ENCODE data around the gene GABRG2. TPM values are rescaled to one million over a fixed set of nuclear protein-coding genes. Genes with fewer than 3 reads are reported as not detected.

The GABRG2 gene
- total and polyA plus RNA-seq, 2 donors (not counting 3 experiments of a cell fraction or from before 2014, with no cell fraction given), result not detected

DNA sequence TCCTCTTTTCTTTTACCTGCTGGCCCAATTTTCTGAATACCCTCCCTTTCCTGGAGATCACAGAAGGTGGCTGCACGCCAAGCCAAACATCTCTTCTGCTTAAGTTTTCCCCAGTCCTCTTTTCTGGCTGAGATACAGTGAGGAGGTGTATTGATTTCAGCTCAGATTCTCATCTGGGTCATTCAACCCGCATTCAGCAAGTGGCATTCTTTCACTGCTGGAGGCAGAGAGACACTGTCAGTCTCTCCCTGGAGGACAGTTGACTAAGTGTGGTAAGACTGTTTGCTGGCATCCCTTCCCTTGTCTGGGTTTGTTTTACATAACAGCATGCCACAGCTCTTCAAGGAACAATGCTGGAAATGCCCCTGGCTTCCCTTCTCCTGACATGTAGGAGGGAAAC is 60.5 kb downstream of the GABRG2 start:
- no peaks in the 10 kb centered on the region for H3K27me3 ChIP-seq (ENCODE audit: control insufficient read depth in 2 of 2, insufficient read depth in 2 of 2, low read length in 2 of 2)
- CTCF ChIA-PET, result no interaction called here
- no peaks in the 10 kb centered on the region for H3K9me3 ChIP-seq (replicated peaks; ENCODE audit: control insufficient read depth, insufficient read depth, low read length)
- intact Hi-C loops (cut with micrococcal nuclease) (no loop called here), dilution Hi-C loops (cut with MboI; ENCODE audit: extremely low pct_ligation_motif_present, low sequenced_read_pairs) (no loop called here)
- no peak for DNase-seq (ENCODE audit: low read depth, low spot score)
- TF ChIP-seq, protein P1, sequence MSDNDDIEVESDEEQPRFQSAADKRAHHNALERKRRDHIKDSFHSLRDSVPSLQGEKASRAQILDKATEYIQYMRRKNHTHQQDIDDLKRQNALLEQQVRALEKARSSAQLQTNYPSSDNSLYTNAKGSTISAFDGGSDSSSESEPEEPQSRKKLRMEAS (IDR thresholded peaks at IDR 0.05; ENCODE audit: insufficient read depth, insufficient read length), result no peak
- TF ChIP-seq JUN (IDR thresholded peaks at IDR 0.05; ENCODE audit: borderline replicate concordance, insufficient read depth, insufficient read length, low read depth) (no peak), POLR2AphosphoS5 (IDR thresholded peaks at IDR 0.05; ENCODE audit: insufficient read depth, low read depth, low read length) (no peak), GATA2 (IDR thresholded peaks at IDR 0.05; ENCODE audit: insufficient read depth, insufficient read length, low read depth, low read length) (no peak), EZH2 (IDR thresholded peaks at IDR 0.05; ENCODE audit: borderline replicate concordance, low read depth, low read length, severe bottlenecking) (no peak), FOS (IDR thresholded peaks at IDR 0.05; ENCODE audit: borderline replicate concordance, insufficient read depth, low read length) (no peak)
- no peak overlapping the region for H3K9ac ChIP-seq (replicated peaks; ENCODE audit: extremely low read depth, insufficient read depth, low read length)
- H3K27ac ChIP-seq (ENCODE audit: insufficient read depth, low read depth, low read length), result no peak overlapping the region
- no peak for FAIRE-seq
- no peaks in the 10 kb centered on the region for H4K20me1 ChIP-seq (replicated peaks; ENCODE audit: control insufficient read depth, extremely low read depth, insufficient read depth, low read length)
- H2AFZ ChIP-seq (ENCODE audit: low read depth, low read length), result no peak overlapping the region
- H3K4me2 ChIP-seq (ENCODE audit: insufficient read depth, low read length), result no peak overlapping the region
- no peaks in the 10 kb centered on the region for H3K79me2 ChIP-seq (ENCODE audit: control insufficient read depth, insufficient read depth, low read length)
- no peaks in the 10 kb centered on the region for H3K4me1 ChIP-seq (ENCODE audit: control insufficient read depth, extremely low read depth, insufficient read depth, low read length)
- POLR2A ChIA-PET, result no interaction called here
- no TSS peak for BruUV-seq (replicated peaks)
- H3K4me3 ChIP-seq (replicated peaks in 1 of 3; ENCODE audit: insufficient read depth in 1 of 3, low read depth in 1 of 3, low read length in 3 of 3), result no peak overlapping the region
- no peaks in the 10 kb centered on the region for H3K9me1 ChIP-seq (replicated peaks; ENCODE audit: control insufficient read depth, extremely low read depth, insufficient read depth, low read length)
- H3K36me3 ChIP-seq (ENCODE audit: control insufficient read depth in 2 of 2, extremely low read depth in 1 of 2, insufficient read depth in 2 of 2, low read length in 2 of 2), result no peaks in the 10 kb centered on the region

DNA sequence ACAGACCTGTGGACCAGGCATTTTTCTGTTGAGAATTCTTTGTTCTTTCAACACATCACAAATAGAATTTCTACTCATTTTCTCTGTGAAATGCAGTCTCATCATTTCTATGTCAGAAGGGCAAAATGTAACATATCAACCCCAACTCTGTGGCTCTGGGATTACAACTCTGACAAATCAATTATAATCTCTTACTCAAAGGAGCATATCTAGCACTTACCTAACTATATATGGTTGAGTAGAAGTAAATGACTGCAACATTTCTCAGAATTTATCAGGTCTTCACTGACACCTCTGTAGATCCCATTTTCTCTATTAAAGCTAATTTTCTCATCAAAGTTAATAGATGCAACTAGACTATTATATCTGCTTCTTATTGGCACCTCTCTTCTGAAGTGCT is 64.8 kb downstream of the GABRG2 start:
- dilution Hi-C loops (cut with MboI; ENCODE audit: extremely low pct_ligation_motif_present, low sequenced_read_pairs), result no loop called here
- TF ChIP-seq EZH2 (IDR thresholded peaks at IDR 0.05; ENCODE audit: borderline replicate concordance, low read depth, low read length, severe bottlenecking), result no peak
- no peak for TF ChIP-seq JUN (IDR thresholded peaks at IDR 0.05; ENCODE audit: borderline replicate concordance, insufficient read depth, insufficient read length, low read depth)
- TF ChIP-seq, protein P1 (IDR thresholded peaks at IDR 0.05; ENCODE audit: insufficient read depth, insufficient read length), result no peak
- TF ChIP-seq, protein P2, sequence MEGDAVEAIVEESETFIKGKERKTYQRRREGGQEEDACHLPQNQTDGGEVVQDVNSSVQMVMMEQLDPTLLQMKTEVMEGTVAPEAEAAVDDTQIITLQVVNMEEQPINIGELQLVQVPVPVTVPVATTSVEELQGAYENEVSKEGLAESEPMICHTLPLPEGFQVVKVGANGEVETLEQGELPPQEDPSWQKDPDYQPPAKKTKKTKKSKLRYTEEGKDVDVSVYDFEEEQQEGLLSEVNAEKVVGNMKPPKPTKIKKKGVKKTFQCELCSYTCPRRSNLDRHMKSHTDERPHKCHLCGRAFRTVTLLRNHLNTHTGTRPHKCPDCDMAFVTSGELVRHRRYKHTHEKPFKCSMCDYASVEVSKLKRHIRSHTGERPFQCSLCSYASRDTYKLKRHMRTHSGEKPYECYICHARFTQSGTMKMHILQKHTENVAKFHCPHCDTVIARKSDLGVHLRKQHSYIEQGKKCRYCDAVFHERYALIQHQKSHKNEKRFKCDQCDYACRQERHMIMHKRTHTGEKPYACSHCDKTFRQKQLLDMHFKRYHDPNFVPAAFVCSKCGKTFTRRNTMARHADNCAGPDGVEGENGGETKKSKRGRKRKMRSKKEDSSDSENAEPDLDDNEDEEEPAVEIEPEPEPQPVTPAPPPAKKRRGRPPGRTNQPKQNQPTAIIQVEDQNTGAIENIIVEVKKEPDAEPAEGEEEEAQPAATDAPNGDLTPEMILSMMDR (IDR thresholded peaks at IDR 0.05; ENCODE audit: extremely low read depth in 1 of 2, insufficient read depth in 1 of 2, low read depth in 1 of 2, low read length in 2 of 2), result no peak
- no peak for TF ChIP-seq POLR2AphosphoS5 (IDR thresholded peaks at IDR 0.05; ENCODE audit: insufficient read depth, low read depth, low read length)
- no peak for TF ChIP-seq GATA2 (IDR thresholded peaks at IDR 0.05; ENCODE audit: insufficient read depth, insufficient read length, low read depth, low read length)
- no peak for TF ChIP-seq MYC (IDR thresholded peaks at IDR 0.05; ENCODE audit: low read depth, low read length)
- TF ChIP-seq POLR2A (IDR thresholded peaks at IDR 0.05; ENCODE audit: low read depth, low read length), result no peak
- no peak for TF ChIP-seq FOS (IDR thresholded peaks at IDR 0.05; ENCODE audit: borderline replicate concordance, insufficient read depth, low read length)
- FAIRE-seq (no peak), DNase-seq (ENCODE audit: low read depth, low spot score) (no peak)
- H3K9me3 ChIP-seq (replicated peaks; ENCODE audit: control insufficient read depth, insufficient read depth, low read length), result no peaks in the 10 kb centered on the region
- H3K4me1 ChIP-seq (ENCODE audit: control insufficient read depth, extremely low read depth, insufficient read depth, low read length), result no peaks in the 10 kb centered on the region
- H3K79me2 ChIP-seq (ENCODE audit: control insufficient read depth, insufficient read depth, low read length), result no peaks in the 10 kb centered on the region
- no peaks in the 10 kb centered on the region for H3K36me3 ChIP-seq (ENCODE audit: control insufficient read depth in 2 of 2, extremely low read depth in 1 of 2, insufficient read depth in 2 of 2, low read length in 2 of 2)
- H3K4me2 ChIP-seq (ENCODE audit: insufficient read depth, low read length), result no peak overlapping the region
- H3K4me3 ChIP-seq (replicated peaks in 1 of 3; ENCODE audit: insufficient read depth in 1 of 3, low read depth in 1 of 3, low read length in 3 of 3), result no peak overlapping the region
- BruUV-seq (replicated peaks), result no TSS peak
- no peak overlapping the region for H2AFZ ChIP-seq (ENCODE audit: low read depth, low read length)
- H4K20me1 ChIP-seq (replicated peaks; ENCODE audit: control insufficient read depth, extremely low read depth, insufficient read depth, low read length), result no peaks in the 10 kb centered on the region
- H3K9ac ChIP-seq (replicated peaks; ENCODE audit: extremely low read depth, insufficient read depth, low read length), result no peak overlapping the region
- H3K9me1 ChIP-seq (replicated peaks; ENCODE audit: control insufficient read depth, extremely low read depth, insufficient read depth, low read length), result no peaks in the 10 kb centered on the region
- no peak overlapping the region for H3K27ac ChIP-seq (ENCODE audit: insufficient read depth, low read depth, low read length)
- ChIA-PET POLR2A (no interaction called here), CTCF (no interaction called here)
- H3K27me3 ChIP-seq (ENCODE audit: control insufficient read depth in 2 of 2, insufficient read depth in 2 of 2, low read length in 2 of 2), result no peaks in the 10 kb centered on the region
- intact Hi-C loops (cut with micrococcal nuclease), result no loop called here
